Activated T-helper 2 cell treated with anti-CD3 and anti-CD28 coated beads, Interferon-gamma antibody, Interleukin-2, Interleukin-4, amounts not matched to agents 10 μg/mL and 5 μg/mL and 100 μg/mL, durations not matched to agents 14 hours and 24 hours and 36 hours (primary cell): ENCODE results near the gene KNDC1. TPM values are rescaled to one million over a fixed set of nuclear protein-coding genes. Genes with fewer than 3 reads are reported as not detected.
"Not testable (repeated sequence)": the region's sequence is repeated elsewhere in the genome, so short reads cannot be mapped to it uniquely, and the experiment has no call there.

ENCODE experiments used
- DNase-seq: peaks from one replicate; pipeline ENCODE4 v3.0.0; 2021; ENCODE audit warnings: low spot score
- H3K27ac Mint-ChIP-seq: one replicate; pipeline ENCODE4 v1.8.0; 2021; ENCODE audit warnings: mixed read lengths
- H3K27me3 Mint-ChIP-seq: one replicate; pipeline ENCODE4 v1.8.0; 2021; ENCODE audit warnings: low read depth, mixed read lengths
- H3K36me3 Mint-ChIP-seq: one replicate; pipeline ENCODE4 v1.8.0; 2021; ENCODE audit warnings: low read depth, mixed read lengths
- H3K4me1 Mint-ChIP-seq: one replicate; pipeline ENCODE4 v1.8.0; 2021; ENCODE audit warnings: low read depth, mixed read lengths
- H3K4me3 Mint-ChIP-seq: one replicate; pipeline ENCODE4 v1.8.0; 2021; ENCODE audit warnings: low read depth, mild to moderate bottlenecking, moderate library complexity, mixed read lengths
- H3K9me3 Mint-ChIP-seq: one replicate; pipeline ENCODE4 v1.8.0; 2021; ENCODE audit warnings: mixed read lengths
- intact Hi-C: fragments of 100-400 bp; cut with micrococcal nuclease; formaldehyde crosslinking; loops from one replicate; pipeline ENCODE4 v1.15.1; 2023
- total RNA-seq: library from RNA; stranded (reverse); gene quantifications from 2 replicates; pipeline ENCODE4 v1.2.3, GENCODE V29; 2022

KNDC1 gene, protein sequence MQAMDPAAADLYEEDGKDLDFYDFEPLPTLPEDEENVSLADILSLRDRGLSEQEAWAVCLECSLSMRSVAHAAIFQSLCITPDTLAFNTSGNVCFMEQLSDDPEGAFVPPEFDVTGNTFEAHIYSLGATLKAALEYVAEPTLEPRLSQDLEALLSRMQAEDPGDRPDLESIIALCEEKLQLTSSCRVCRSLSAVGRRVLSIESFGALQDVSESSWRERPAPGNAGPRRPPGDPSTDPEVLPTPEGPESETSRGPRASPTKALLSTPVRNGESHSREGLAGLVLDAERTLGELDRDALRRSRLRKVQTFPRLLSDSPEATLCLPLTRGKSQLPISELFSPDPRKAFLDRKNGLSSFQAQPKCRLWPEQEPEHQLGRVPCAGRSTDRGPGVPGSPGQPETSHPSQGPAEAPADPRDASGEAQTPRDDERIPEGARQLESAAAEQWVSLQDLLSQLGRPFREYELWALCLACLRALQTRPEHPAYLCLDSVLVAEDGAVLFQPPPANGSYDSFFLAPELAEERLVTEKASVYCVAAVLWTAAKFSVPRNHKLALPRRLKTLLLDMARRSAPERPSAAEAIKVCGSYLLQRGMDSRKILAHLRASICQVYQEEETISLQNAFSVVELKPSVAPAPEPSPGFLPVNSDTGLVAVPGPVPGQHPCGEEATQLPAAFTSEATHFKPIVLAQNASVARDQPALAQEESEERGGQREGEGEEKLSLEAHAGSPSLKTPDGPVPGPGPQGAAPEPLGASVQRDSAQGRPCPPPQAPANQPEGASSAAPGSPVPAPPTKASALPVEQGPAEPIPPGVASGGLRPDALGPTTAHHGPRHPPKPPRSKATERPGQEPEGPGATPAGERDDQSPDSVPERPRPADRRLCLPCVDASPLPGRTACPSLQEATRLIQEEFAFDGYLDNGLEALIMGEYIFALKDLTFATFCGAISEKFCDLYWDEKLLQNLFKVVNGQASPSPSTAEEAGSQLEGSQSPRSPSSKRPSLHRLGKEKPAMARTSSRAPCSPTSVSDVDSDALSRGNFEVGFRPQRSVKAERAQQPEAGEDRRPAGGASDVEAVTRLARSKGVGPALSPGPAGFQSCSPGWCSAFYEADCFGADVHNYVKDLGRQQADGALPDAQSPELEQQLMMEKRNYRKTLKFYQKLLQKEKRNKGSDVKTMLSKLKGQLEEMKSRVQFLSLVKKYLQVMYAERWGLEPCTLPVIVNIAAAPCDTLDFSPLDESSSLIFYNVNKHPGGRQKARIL (N-terminal part only)
- 0.39 and 0.51 TPM in 2 replicates for total RNA-seq

DNA sequence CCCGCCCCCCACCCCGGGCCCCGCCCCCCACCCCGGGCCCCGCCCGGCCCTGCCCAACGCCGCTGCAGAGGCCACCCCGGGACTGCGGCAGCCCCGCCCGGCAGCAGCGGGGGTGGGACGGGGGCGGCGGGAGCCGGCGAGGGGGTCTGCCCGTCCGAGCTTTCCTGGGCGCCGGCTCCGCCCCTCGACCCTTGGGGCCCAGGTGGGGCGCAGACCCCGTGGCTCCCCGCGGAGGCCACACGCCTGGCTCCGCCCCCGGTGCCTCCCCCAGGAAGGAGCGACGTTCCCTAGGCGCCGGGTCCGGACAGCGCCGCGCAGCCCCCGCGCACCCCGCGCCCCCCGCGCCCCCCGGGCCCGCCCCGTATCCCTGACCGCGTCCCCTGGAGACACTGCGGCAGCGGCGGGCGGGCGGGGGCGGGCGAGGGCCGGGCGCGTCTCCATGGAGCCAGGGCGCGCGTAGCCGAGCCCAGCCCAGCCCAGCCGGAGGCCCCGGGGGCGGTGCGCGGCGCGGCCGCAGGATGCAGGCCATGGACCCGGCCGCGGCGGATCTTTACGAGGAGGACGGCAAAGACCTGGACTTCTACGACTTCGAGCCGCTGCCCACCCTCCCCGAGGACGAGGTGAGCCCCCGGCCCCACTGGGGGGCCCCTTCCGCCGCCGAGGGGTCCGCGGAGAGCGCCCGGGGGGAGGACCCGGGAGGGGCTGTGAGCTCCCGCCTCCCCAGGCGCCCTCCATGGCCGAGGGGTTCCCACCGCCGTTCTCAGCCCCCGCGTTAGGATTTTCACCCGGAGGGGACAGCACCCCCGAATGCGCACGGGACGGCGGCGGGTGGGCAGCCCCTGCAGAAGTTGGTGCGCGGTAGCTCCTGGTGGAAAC is at the start of gene KNDC1:
Gene KNDC1, plus strand, starts transcription at position 270 of the 876 bp plus-strand sequence. Its CDS starts 249 bp downstream, at position 519.
- H3K4me1 Mint-ChIP-seq = no peaks in the 10 kb centered on the region
- no peak for DNase-seq

DNA sequence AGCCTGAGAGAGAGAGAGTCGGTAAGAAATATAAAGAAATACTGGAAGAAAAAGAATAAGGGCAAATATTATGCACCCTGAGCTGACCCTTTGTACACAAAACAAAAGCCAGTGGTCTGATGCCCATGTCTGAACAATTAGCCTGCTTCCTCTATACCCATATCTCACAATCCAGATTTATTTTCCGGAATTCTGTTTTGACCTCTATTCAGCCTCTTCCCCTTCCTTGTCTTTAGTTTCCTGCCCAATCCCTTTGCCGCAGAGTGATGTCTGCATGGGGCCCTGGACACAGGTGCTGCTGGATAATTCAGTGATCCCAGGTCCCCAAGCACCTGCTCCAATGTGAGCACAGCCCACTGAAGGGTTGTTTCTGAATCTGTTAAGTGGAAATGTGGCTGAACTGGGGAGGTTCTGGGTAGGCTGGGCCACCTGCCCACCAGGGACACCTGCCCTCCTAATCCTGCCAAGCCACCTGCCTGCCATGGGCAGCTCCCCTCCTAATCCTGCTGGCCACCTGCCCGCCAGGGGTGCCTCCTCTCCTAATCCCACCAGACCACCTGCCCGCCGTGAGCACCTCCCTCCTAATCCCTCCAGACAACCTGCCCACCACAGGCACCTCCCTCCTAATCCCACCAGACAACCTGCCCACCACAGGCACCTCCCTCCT is 49.3 kb upstream of the KNDC1 start:
- intact Hi-C loops = no loop called here
- Mint-ChIP-seq H3K9me3 (peaks cover 28% of the 10 kb centered on the region), H3K27ac (no peak overlapping the region), H3K4me1 (no peaks in the 10 kb centered on the region), H3K4me3 (no peak overlapping the region), H3K27me3 (no peaks in the 10 kb centered on the region), H3K36me3 (peaks cover 4% of the 10 kb centered on the region)
- no peak for DNase-seq

More for the DNA sequence above, at the start of gene KNDC1:
- Mint-ChIP-seq H3K4me3 (no peak within 1 kb of the TSS), H3K27me3 (peaks cover 1% of the 10 kb centered on the region), H3K9me3 (no peaks in the 10 kb centered on the region), H3K36me3 (no peaks in the 10 kb centered on the region), H3K27ac (no peak within 1 kb of the TSS)
- intact Hi-C loops = loop anchor here (5.0 kb wide), 1 partner anchor 67 kb away; no protein-coding TSS in a partner anchor

DNA sequence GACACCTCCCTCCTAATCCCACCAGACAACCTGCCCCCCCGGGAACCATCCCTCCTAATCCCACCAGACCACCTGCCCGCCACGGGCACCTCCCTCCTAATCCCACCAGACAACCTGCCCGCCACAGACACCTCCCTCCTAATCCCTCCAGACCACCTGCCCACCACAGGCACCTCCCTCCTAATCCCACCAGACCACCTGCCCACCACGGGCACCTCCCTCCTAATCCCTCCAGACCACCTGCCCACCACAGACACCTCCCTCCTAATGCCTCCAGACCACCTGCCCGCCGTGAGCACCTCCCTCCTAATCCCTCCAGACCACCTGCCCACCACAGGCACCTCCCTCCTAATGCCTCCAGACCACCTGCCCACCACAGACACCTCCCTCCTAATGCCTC is 48.4 kb upstream of the KNDC1 start:
- H3K4me3 Mint-ChIP-seq, DNase-seq, intact Hi-C loops, H3K27me3 Mint-ChIP-seq, H3K36me3 Mint-ChIP-seq, H3K4me1 Mint-ChIP-seq, H3K27ac Mint-ChIP-seq: not testable (repeated sequence)
- H3K9me3 Mint-ChIP-seq = peaks cover 28% of the 10 kb centered on the region

DNA sequence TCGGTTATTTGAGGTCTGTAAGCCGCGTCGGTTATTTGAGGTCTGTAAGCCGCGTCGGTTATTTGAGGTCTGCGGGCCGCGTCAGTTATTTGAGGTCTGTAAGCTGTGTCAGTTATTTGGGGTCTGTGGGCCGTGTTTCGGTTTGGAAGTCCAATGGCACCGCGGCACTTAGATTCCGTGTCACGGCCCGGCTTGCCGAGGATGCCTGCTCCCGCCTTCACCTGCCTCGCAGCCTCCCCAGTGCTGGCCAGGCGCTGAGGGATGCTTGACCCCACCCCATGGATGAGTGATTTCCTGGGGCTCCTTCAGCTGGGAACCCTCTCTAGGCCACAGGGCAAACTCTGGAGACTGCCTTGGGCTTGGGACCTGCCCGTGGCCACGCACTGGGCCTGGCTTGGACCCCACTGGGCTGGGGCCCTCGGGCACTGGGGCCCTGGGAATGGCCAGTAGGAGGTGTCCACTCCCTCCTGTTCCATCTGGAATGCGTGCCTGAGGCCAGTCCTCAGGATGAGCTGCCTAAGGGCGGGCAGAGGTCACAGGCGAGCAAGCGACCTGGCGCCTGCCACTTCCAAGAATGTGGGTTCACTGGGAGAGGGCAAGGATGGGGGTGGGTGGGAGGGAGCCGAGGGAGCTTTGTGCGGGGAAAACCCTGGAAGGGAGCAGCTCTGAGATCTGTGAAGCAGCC is 46.7 kb upstream of the KNDC1 start:
- Mint-ChIP-seq H3K4me1 (no peaks in the 10 kb centered on the region), H3K36me3 (no peaks in the 10 kb centered on the region), H3K4me3 (no peak overlapping the region), H3K9me3 (peaks cover 12% of the 10 kb centered on the region), H3K27ac (no peak overlapping the region), H3K27me3 (no peaks in the 10 kb centered on the region)
- DNase-seq = no peak
- intact Hi-C loops = no loop called here

DNA sequence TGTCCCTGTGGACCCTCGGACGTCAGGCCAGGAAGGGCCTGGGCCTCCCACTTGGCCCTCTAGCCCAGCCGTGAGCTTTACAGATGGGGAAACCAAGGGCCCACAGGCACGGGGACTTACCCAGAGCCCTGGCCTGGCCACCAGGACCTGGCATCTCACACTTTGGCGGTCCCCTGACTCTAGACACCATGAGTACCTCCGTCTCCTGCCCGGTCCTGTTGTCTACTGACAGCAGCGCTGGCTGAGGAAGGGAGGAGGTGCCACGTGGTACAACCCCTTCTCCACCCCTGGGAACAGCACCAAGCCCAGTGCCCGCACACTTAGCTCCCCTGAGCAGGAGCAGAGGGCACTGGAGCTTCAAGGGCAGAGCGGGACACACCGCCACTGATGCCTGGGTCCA is 46.2 kb upstream of the KNDC1 start:
- H3K9me3 Mint-ChIP-seq = peaks cover 10% of the 10 kb centered on the region
- DNase-seq = no peak
- intact Hi-C loops = no loop called here
- H3K27ac Mint-ChIP-seq = no peak overlapping the region
- H3K36me3 Mint-ChIP-seq = no peaks in the 10 kb centered on the region
- H3K4me1 Mint-ChIP-seq = no peaks in the 10 kb centered on the region
- H3K27me3 Mint-ChIP-seq = no peaks in the 10 kb centered on the region
- H3K4me3 Mint-ChIP-seq = no peak overlapping the region

DNA sequence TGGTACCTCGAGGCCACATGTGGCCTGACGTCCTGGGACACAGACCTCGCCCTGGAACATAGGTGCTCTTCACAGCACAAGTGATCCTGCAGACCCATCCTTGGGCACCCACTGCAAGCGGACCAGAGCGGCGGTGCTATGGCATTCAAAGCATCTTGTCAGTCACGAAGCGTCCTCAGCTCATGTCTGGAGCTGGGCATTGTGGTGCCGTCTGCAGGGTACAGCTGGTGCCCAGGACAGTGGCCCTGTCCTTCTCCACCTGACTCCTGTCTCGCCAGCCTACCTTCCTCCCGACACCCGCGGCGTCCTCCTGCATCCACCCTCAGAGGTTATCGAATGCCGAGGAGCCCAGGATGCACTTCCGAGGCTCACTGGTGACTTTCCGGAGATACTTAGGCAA is 45.8 kb upstream of the KNDC1 start:
- Mint-ChIP-seq H3K4me3 (no peak overlapping the region), H3K27me3 (no peaks in the 10 kb centered on the region), H3K4me1 (no peaks in the 10 kb centered on the region), H3K27ac (no peak overlapping the region), H3K36me3 (no peaks in the 10 kb centered on the region), H3K9me3 (peaks cover 10% of the 10 kb centered on the region)
- intact Hi-C loops = no loop called here
- no peak for DNase-seq

DNA sequence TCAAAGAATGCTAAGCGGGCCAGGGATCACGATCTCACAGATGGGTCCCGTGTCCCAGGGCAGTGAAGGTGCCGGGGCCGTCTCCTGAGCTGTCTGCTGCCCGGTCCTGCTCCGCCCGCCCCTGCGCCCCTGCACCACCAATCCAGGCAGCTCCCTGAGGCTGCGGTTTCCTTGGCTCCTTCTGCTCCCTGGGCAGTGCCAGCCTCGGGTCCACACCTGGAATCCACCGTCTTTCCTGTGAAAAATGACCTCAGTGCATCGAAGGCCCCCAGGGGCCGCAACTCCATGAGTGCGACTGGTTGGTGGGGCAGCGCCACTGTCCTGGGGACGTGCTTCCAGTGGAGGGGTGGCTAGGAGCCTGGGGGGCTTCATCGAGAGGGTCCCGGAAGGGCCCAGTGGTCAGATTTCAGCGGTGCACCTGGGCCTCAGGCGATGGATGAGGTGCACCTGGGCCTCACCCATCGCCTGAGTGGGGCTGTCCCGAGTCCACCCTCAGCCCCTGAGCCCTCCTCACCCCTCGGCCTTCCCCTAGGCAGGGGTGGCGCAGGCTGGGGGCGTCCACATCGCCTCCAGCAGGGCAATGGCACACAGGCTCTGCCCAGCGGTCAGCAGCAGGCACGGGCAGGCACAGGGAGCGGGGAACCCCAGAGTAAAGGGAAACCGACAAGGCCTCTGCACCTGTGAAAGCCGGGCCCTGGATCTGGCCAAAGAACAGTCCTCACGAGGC is 45.1 kb upstream of the KNDC1 start:
- DNase-seq = no peak
- peaks cover 9% of the 10 kb centered on the region for H3K9me3 Mint-ChIP-seq
- intact Hi-C loops = no loop called here
- no peaks in the 10 kb centered on the region for H3K4me1 Mint-ChIP-seq
- H3K27ac Mint-ChIP-seq = no peak overlapping the region
- H3K36me3 Mint-ChIP-seq = no peaks in the 10 kb centered on the region
- H3K4me3 Mint-ChIP-seq = no peak overlapping the region
- no peaks in the 10 kb centered on the region for H3K27me3 Mint-ChIP-seq

DNA sequence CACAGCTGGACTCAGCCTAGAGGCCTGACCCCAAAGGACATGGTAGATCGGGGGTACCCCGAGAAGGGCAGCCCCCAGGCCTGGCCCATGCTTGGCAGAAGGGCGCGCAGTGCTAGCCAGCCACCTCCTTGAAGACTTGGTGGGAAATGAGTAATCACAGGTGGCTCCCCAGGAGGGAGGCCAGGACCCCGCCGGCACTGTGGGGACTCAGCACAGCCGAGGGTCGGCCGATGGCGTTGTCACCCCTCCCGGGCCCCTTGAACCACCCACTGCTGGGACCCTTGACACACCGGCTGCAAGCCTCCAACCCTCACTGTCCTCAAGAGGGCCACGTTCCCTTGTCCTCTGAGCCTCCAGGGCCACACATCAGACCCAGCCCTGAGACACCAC is 44.6 kb upstream of the KNDC1 start:
- intact Hi-C loops = no loop called here
- no peak overlapping the region for H3K27ac Mint-ChIP-seq
- peaks cover 11% of the 10 kb centered on the region for H3K9me3 Mint-ChIP-seq
- H3K4me1 Mint-ChIP-seq = no peaks in the 10 kb centered on the region
- no peaks in the 10 kb centered on the region for H3K36me3 Mint-ChIP-seq
- DNase-seq = no peak
- no peak overlapping the region for H3K4me3 Mint-ChIP-seq
- no peaks in the 10 kb centered on the region for H3K27me3 Mint-ChIP-seq

DNA sequence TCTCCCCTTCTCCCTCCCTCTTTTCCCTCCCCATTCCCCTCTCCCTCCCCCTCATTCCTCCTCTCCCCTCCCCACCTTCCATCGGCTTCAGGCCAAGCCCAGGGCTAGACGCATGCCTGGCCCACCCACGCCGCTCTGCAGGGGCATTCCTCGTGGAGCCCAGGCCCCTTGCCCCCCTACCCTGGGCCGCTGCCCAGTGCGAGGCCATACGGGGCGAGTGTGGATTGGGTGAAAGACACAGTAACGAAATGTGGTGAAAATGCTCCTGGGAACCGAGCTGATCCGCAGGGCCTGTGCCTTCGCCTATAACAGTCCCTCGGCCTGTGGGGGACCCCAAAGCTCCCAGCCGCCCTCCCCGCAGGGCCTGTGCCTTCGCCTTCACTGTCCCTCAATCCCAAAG is 44.0 kb upstream of the KNDC1 start:
- Mint-ChIP-seq H3K27me3 (no peaks in the 10 kb centered on the region), H3K9me3 (peaks cover 13% of the 10 kb centered on the region), H3K4me1 (no peaks in the 10 kb centered on the region), H3K27ac (no peak overlapping the region), H3K4me3 (no peak overlapping the region), H3K36me3 (no peaks in the 10 kb centered on the region)
- intact Hi-C loops = no loop called here
- DNase-seq = no peak

DNA sequence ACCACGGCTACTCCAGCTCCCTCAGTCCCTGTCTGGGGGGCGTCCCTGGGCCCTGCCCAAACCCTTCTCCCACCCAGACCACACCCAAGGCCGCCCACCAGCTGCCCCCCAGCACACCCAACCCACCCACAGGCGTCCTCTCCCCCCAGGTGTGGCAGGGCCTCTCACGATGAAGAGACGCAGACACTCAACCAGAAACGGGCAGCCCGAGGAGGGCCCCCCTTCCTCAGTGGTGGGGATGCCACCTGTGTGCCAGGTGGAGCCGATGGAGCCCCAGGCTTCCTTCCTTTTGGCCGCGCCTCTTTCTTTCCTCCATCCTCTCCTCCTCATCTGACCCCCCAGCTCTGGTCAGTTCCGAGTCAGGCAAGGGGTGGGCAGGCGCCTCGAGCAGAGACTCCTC is 43.6 kb upstream of the KNDC1 start:
- peaks cover 13% of the 10 kb centered on the region for H3K9me3 Mint-ChIP-seq
- H3K36me3 Mint-ChIP-seq = no peaks in the 10 kb centered on the region
- no peaks in the 10 kb centered on the region for H3K4me1 Mint-ChIP-seq
- no peak overlapping the region for H3K4me3 Mint-ChIP-seq
- intact Hi-C loops = no loop called here
- H3K27me3 Mint-ChIP-seq = no peaks in the 10 kb centered on the region
- H3K27ac Mint-ChIP-seq = no peak overlapping the region
- no peak for DNase-seq
